Upper lobe of right lung (tissue), 1 donor: ENCODE results near the gene MAN1C1. TPM values are rescaled to one million over a fixed set of nuclear protein-coding genes. Genes with fewer than 3 reads are reported as not detected.

Experiments used
- ATAC-seq: fragments of 200-7000 bp; cut with Tn5 transposase; one replicate; pipeline ENCODE4 v1.9.1; 2020; ENCODE audit warnings: mild to moderate bottlenecking, moderate library complexity
- DNase-seq: peaks from one replicate; pipeline ENCODE4 v3.0.0-alpha.2; 2020
- H3K27ac ChIP-seq: fragments of 200-600 bp; one replicate; pipeline ENCODE4 v1.8.0; 2022
- H3K27me3 ChIP-seq: fragments of 200-600 bp; one replicate; pipeline ENCODE4 v1.8.0; 2022; ENCODE audit warnings: mild to moderate bottlenecking
- H3K36me3 ChIP-seq: fragments of 200-600 bp; one replicate; pipeline ENCODE4 v1.8.0; 2022
- H3K4me1 ChIP-seq: fragments of 200-600 bp; one replicate; pipeline ENCODE4 v1.8.0; 2022
- H3K4me3 ChIP-seq: fragments of 200-600 bp; one replicate; pipeline ENCODE4 v1.8.0; 2022; ENCODE audit warnings: mild to moderate bottlenecking
- H3K9me3 ChIP-seq: fragments of 200-600 bp; one replicate; pipeline ENCODE4 v1.8.0; 2022
- CTCF ChIP-seq: fragments of 200-600 bp; IDR thresholded peaks from one replicate; pipeline ENCODE4 v1.8.0; 2022; ENCODE audit warnings: antibody characterized with exemption
- intact Hi-C: fragments of 100-400 bp; cut with DNase I; formaldehyde crosslinking; loops from one replicate; pipeline ENCODE4 v1.11.0; 2022
- long read RNA-seq: library from polyadenylated mRNA; unstranded; transcript quantifications from one replicate; pipeline ENCODE4 v2.0.0, GENCODE V29; 2021
- total RNA-seq: library from RNA; stranded (reverse); fragmentation: NEBNext Ultra II Directional; extraction: Animal tissue kit (Norgen Biotek cat#: 25700); gene quantifications from one replicate; pipeline ENCODE4 v1.2.1, GENCODE V29; 2021
- donor health status: DM: no; HTN: yes; CAD: no; lungs with severe emphysema.

Gene MAN1C1
- 19.7 TPM for total RNA-seq
- long read RNA-seq, full-length matches to known transcripts: 53 of 67 reads
- long read RNA-seq, partial matches to known transcripts: 5 of 67 reads
- long read RNA-seq, other reads (novel, unspliced or antisense): 9 of 67 reads

DNA sequence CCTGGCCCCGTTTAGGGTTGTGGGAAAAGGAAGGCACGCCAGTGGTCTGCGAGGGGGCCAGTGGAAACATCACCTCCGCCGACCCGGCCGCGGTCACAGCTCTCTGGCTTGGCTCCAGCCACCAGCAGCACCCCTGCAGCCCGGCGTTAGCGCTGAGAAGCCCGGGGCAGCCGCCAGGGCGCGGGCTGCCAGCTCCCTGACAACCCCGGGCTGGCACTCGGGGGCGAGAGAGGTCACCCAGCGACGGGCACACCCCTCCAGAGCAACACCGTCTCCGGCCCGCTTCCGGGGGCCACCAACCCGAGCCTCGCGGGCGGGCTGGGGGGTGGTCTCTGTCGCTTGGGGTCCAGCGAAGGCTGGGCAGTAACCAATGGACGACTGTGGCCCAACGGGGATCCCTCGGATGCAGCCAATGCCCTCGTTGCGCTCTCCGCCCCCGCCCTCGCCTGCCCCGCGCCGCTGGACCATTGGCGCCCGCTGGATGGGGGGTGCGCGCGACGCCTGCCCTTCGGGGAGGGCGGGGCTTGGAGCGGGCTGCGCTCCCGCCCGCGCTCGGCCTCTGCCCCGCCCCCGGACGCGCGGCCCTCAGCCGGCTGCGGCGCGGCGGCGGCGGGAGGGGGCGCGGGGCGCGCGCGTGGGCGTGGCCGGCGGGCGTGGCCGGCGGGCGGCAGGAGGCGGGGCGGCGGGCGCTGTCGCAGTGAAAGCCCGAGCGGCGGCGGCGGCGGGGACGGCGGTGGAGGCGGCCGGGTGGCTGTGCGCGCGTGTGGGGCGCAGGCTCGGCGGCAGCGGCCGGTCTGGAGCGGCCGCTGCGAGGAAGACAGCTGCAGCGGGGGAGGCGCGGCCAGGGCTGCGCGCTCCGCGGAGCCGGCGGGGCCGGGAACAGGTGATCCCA, at the start of gene MAN1C1:
MAN1C1 (plus strand) TSS at position 697 of the 892 bp plus-strand sequence. CDS start 1,007 bp downstream, outside the sequence.
- TF ChIP-seq CTCF: peak; percentile 51
- Histone ChIP-seq H3K27me3 (no peaks in the 10 kb centered on the region), H3K9me3 (no peaks in the 10 kb centered on the region), H3K36me3 (no peaks in the 10 kb centered on the region), H3K27ac (peak within 1 kb of the TSS; percentile 72), H3K4me1 (peaks cover 20% of the 10 kb centered on the region), H3K4me3 (peak within 1 kb of the TSS; percentile 85)
- peak; percentile 96 for ATAC-seq
- intact Hi-C loops: loop anchor here (10.0 kb wide), 1 partner anchor 178 kb away; no protein-coding TSS in a partner anchor
- DNase-seq: peak; percentile 95

- Histone ChIP-seq H3K36me3 (peaks cover 17% of the 10 kb centered on the region), H3K4me1 (peaks cover 9% of the 10 kb centered on the region), H3K27ac (peak overlapping the region; percentile 85), H3K27me3 (no peaks in the 10 kb centered on the region), H3K4me3 (no peak overlapping the region), H3K9me3 (no peaks in the 10 kb centered on the region)
- TF ChIP-seq CTCF: no peak
- intact Hi-C loops: no loop called here
- DNase-seq (no peak), ATAC-seq (no peak)
Measured at GRCh38 chr1:25567710-25568089, 48.9 kb upstream of the MAN1C1 start.

DNA sequence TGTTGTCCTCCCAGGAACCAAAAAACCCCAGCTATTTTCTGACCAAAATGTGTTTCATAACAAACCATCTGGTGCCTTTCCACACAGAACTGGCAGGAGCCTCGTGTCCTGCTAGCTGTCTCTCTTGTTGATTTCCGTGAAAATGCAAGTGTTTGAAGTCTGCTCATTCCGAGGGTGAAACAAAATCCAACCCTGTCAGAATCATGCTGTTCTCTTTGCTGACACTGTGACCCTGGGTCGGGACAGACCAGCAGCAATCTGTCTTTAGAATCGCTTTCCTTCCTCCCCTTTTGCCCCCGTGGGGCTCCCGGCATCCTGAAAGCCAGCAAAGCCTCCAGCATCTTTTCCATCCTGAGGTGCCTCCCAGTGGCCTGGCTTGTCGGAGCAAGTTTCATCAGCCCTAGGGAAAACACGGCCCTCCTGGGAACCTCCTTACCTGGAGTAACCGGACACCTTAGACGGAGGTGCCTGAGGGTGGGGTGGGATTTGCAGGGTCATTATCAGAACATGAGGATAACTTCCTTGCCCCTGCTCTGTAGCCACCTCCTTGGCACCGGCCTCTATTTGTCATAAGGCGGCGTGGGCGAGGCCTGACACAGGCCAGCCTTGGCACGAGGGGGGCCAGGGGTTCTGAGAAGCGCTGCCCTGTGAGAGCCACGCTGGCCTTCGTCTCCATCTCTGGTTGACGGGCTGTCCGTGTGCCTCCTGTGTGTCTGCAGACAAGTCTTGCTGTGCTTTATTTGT, 48.3 kb upstream of the MAN1C1 start:
- Histone ChIP-seq H3K27ac (peak overlapping the region; percentile 85), H3K27me3 (no peaks in the 10 kb centered on the region), H3K4me3 (no peak overlapping the region), H3K36me3 (peaks cover 12% of the 10 kb centered on the region), H3K9me3 (no peaks in the 10 kb centered on the region), H3K4me1 (peaks cover 11% of the 10 kb centered on the region)
- TF ChIP-seq CTCF: no peak
- DNase-seq (no peak), ATAC-seq (peak; percentile 3)
- intact Hi-C loops: no loop called here

GRCh38 chr1:25568834-25569596, 47.6 kb upstream of the MAN1C1 start:
- no peak for DNase-seq
- TF ChIP-seq CTCF: no peak
- Histone ChIP-seq H3K4me1 (peaks cover 13% of the 10 kb centered on the region), H3K36me3 (peaks cover 4% of the 10 kb centered on the region), H3K4me3 (no peak overlapping the region), H3K27me3 (no peaks in the 10 kb centered on the region), H3K9me3 (no peaks in the 10 kb centered on the region), H3K27ac (no peak overlapping the region)
- intact Hi-C loops: no loop called here
- ATAC-seq: no peak

DNA sequence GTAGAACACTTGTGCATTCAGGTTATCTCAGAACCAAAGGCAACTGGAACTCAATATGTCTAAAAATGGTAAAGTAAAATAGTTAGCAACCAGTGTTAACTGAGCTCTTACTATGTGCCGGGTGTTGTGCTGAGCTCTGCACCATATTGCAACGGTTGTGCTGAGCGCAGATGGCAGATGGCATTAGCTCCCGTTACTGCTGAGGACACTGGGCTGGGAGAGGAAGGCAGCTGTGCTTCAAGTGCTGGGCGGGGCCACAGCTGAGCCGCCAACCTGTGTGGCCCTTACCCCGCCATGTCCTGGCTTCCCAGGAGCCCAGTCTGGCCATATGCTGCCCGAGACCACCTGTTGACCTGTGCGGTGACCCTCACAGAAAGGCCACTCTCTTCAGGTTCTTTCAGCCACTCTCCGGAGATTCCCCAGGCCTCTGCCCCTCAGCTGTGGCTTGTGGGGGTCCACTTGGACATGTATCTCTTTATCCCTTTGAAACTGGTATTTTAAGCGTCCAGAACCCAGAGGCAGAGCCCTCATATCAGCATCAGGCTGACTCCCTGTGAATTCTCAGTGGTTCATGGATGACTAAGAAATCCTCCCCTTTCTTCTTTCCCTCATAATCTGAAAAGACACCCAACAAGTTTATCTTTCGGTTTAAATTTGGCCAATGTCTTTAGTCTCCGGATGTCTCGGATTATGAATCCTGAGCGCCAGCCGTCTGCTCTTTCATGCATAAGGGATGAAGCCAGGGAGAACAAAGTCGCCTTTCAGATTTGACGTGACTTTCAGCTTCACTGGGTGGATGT, 46.8 kb upstream of the MAN1C1 start:
- no peaks in the 10 kb centered on the region for H3K27me3 ChIP-seq
- H3K4me1 ChIP-seq: peaks cover 13% of the 10 kb centered on the region
- TF ChIP-seq CTCF: no peak
- H3K36me3 ChIP-seq: no peaks in the 10 kb centered on the region
- no peaks in the 10 kb centered on the region for H3K9me3 ChIP-seq
- intact Hi-C loops: no loop called here
- peak; percentile 33 for DNase-seq
- no peak for ATAC-seq
- H3K27ac ChIP-seq: no peak overlapping the region
- H3K4me3 ChIP-seq: no peak overlapping the region
